PC-9 (cell line): ENCODE results near the gene MACROD1. TPM values are rescaled to one million over a fixed set of nuclear protein-coding genes. Genes with fewer than 3 reads are reported as not detected.

Experiments used
- BruUV-seq: library from RNA; stranded (reverse); fragments of 400-500 nt; replicated peaks from 2 replicates; lab custom pipeline; 2021; lab: Mats Ljungman, UMichigan
- CTCF ChIA-PET: fragments of 300-600 bp; sonication (Branson Sonifier 250); formaldehyde crosslinking; loops from one replicate; lab custom pipeline; 2022; ENCODE audit warnings: antibody characterized with exemption; lab: Charles Lee
- POLR2A ChIA-PET: fragments of 300-600 bp; sonication (Branson Sonifier 250); formaldehyde crosslinking; loops from one replicate; lab custom pipeline; 2022; ENCODE audit warnings: antibody characterized with exemption; ENCODE audit not compliant: unreplicated experiment; lab: Charles Lee
- DNase-seq, 2 experiments: peaks; one replicate each; pipeline versions ENCODE4 v3.0.0 to v3.0.0-alpha.2; 2015 to 2022; ENCODE audit warnings: mixed read lengths in 1 of 2
- H2AFZ ChIP-seq: fragments of 200-600 bp; sonication (generic); 2 replicates; pipeline ENCODE4 v1.8.1; 2017; ENCODE audit warnings: antibody characterized with exemption
- H3F3A ChIP-seq: fragments of 200-600 bp; sonication (generic); 2 replicates; pipeline ENCODE4 v1.8.1; 2017; ENCODE audit warnings: antibody characterized with exemption, mild to moderate bottlenecking, low read depth; ENCODE audit not compliant: insufficient read depth
- H3K27ac ChIP-seq: fragments of 200-600 bp; sonication (generic); 2 replicates; pipeline ENCODE4 v1.6.1; 2016; ENCODE audit warnings: mixed run types
- H3K27me3 ChIP-seq: fragments of 200-600 bp; sonication (generic); 2 replicates; pipeline ENCODE4 v1.6.1; 2016; ENCODE audit warnings: low read depth, mixed run types; ENCODE audit not compliant: insufficient read depth
- H3K36me3 ChIP-seq: fragments of 200-600 bp; sonication (generic); 2 replicates; pipeline ENCODE4 v1.6.1; 2016; ENCODE audit warnings: low read depth, mixed run types
- H3K4me1 ChIP-seq: fragments of 200-600 bp; sonication (generic); replicated peaks from 2 replicates; pipeline ENCODE4 v1.6.1; 2016; ENCODE audit warnings: mixed run types; ENCODE audit not compliant: insufficient read depth
- H3K4me2 ChIP-seq: fragments of 200-600 bp; sonication (generic); 2 replicates; pipeline ENCODE4 v1.6.1; 2017; ENCODE audit warnings: mixed run types
- H3K4me3 ChIP-seq: fragments of 200-600 bp; sonication (generic); 2 replicates; pipeline ENCODE4 v1.6.1; 2016; ENCODE audit warnings: mixed run types
- H3K79me2 ChIP-seq: fragments of 200-600 bp; sonication (generic); 2 replicates; pipeline ENCODE4 v1.6.1; 2017; ENCODE audit warnings: low read depth, mixed run types
- H3K9me2 ChIP-seq: fragments of 200-600 bp; sonication (generic); 2 replicates; pipeline ENCODE4 v1.8.1; 2017; ENCODE audit warnings: mild to moderate bottlenecking; ENCODE audit not compliant: insufficient read depth
- H3K9me3 ChIP-seq: fragments of 200-600 bp; sonication (generic); 2 replicates; pipeline ENCODE4 v1.8.1; 2016; ENCODE audit warnings: low read depth; ENCODE audit not compliant: insufficient read depth
- H4K20me1 ChIP-seq: fragments of 200-600 bp; sonication (generic); 2 replicates; pipeline ENCODE4 v1.8.1; 2017; ENCODE audit not compliant: insufficient read depth
- CTCF ChIP-seq: fragments of 200-600 bp; sonication (generic); conservative IDR thresholded peaks from 2 replicates; pipeline ENCODE4 v1.6.1; 2017; ENCODE audit warnings: mixed run types, antibody characterized with exemption, mild to moderate bottlenecking, moderate library complexity
- EZH2 ChIP-seq: fragments of 200-600 bp; sonication (generic); IDR thresholded peaks from 2 replicates; pipeline ENCODE4 v1.8.0; 2017; ENCODE audit warnings: antibody characterized with exemption, low read depth
- intact Hi-C: fragments of 100-400 bp; cut with micrococcal nuclease; formaldehyde crosslinking; loops from one replicate; pipeline ENCODE4 v1.10.0; 2022; ENCODE audit not compliant: unreplicated experiment
- total RNA-seq: library from RNA; stranded (reverse); gene quantifications from 2 replicates; pipeline ENCODE4 v1.2.3, GENCODE V29; 2021

The MACROD1 gene
- total RNA-seq, 1 experiment from 2014 or later = 41.0 TPM

- no TSS peak for BruUV-seq
Observed at GRCh38 chr11:64013141-64013896, 152.6 kb downstream of the MACROD1 start.

GRCh38 chr11:64011371-64011770 lies 154.5 kb downstream of the MACROD1 start:
- no peaks in the 10 kb centered on the region for H3K79me2 ChIP-seq
- TF ChIP-seq CTCF (no peak), EZH2 (no peak)
- no peak overlapping the region for H2AFZ ChIP-seq
- CTCF ChIA-PET = no interaction called here
- no peaks in the 10 kb centered on the region for H3K9me2 ChIP-seq
- H3K4me3 ChIP-seq = no peak overlapping the region
- POLR2A ChIA-PET = no interaction called here
- no TSS peak for BruUV-seq
- H3K4me2 ChIP-seq = no peak overlapping the region
- H3K4me1 ChIP-seq = no peaks in the 10 kb centered on the region
- intact Hi-C loops = no loop called here
- DNase-seq = no peak
- no peaks in the 10 kb centered on the region for H3K9me3 ChIP-seq
- H3K27ac ChIP-seq = no peak overlapping the region
- peaks cover 32% of the 10 kb centered on the region for H4K20me1 ChIP-seq
- H3K27me3 ChIP-seq = no peaks in the 10 kb centered on the region
- H3F3A ChIP-seq = peaks cover 6% of the 10 kb centered on the region; the same call in 1 of the 2 replicates
- H3K36me3 ChIP-seq = no peaks in the 10 kb centered on the region

More at GRCh38 chr11:64013141-64013896, 152.6 kb downstream of the MACROD1 start:
- H3K4me2 ChIP-seq = no peak overlapping the region
- H3K9me3 ChIP-seq = no peaks in the 10 kb centered on the region
- TF ChIP-seq EZH2 (no peak), CTCF (no peak)
- H3K4me1 ChIP-seq = no peaks in the 10 kb centered on the region
- no peaks in the 10 kb centered on the region for H3K79me2 ChIP-seq
- peaks cover 27% of the 10 kb centered on the region for H4K20me1 ChIP-seq
- intact Hi-C loops = no loop called here
- H3K27me3 ChIP-seq = no peaks in the 10 kb centered on the region
- DNase-seq = no peak
- no peak overlapping the region for H3K4me3 ChIP-seq
- H3K36me3 ChIP-seq = no peaks in the 10 kb centered on the region
- ChIA-PET POLR2A (no interaction called here), CTCF (no interaction called here)
- H2AFZ ChIP-seq = no peak overlapping the region
- no peaks in the 10 kb centered on the region for H3K9me2 ChIP-seq
- peaks cover 6% of the 10 kb centered on the region; the same call in 1 of the 2 replicates for H3F3A ChIP-seq
- H3K27ac ChIP-seq = no peak overlapping the region

DNA sequence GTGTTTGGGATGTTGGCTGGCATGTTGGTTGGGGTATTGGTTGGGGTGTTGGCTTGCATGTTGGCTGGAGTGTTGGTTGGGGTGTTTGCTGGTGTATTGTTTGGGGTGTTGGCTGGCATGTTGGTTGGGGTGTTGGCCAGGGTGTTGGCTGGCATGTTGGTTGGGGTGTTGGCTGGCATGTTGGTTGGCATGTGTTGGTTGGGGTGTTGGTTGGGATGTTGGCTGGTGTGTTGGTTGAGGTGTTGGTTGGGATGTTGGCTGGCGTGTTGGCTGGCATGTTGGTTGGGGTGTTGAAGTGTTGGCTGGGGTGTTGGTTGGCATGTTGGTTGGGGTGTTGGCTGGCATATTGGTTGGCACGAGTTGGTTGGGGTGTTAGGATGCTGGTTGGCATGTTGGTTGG lies 155.1 kb downstream of the MACROD1 start:
- intact Hi-C loops = no loop called here
- CTCF ChIA-PET = no interaction called here
- TF ChIP-seq EZH2 (no peak), CTCF (no peak)
- no TSS peak for BruUV-seq
- Histone ChIP-seq H3K27ac (no peak overlapping the region), H3K4me2 (no peak overlapping the region), H3K36me3 (no peaks in the 10 kb centered on the region), H2AFZ (no peak overlapping the region), H3K27me3 (no peaks in the 10 kb centered on the region), H3K9me3 (no peaks in the 10 kb centered on the region), H4K20me1 (peaks cover 36% of the 10 kb centered on the region), H3K9me2 (no peaks in the 10 kb centered on the region), H3F3A (peaks cover 6% of the 10 kb centered on the region; the same call in 1 of the 2 replicates), H3K4me1 (no peaks in the 10 kb centered on the region), H3K79me2 (no peaks in the 10 kb centered on the region), H3K4me3 (no peak overlapping the region)
- DNase-seq = no peak
- POLR2A ChIA-PET = no interaction called here
